GM04504 (cell line): ENCODE data around the gene RPS13.
"Not testable (repeated sequence)": the region's sequence is repeated elsewhere in the genome, so short reads cannot be mapped to it uniquely, and the experiment has no call there.

Experiments
- DNase-seq: peaks from one replicate; pipeline ENCODE4 v3.0.0-alpha.2; 2012; ENCODE audit warnings: low read depth

RPS13 gene

GRCh38 chr11:17036666-17037658, 40.5 kb downstream of the RPS13 start:
- no peak for DNase-seq

- DNase-seq = not testable (repeated sequence)
Measured at GRCh38 chr11:17034027-17034426, 43.4 kb downstream of the RPS13 start.

GRCh38 chr11:17026487-17027082, 50.9 kb downstream of the RPS13 start:
- DNase-seq = no peak

GRCh38 chr11:17024924-17025323, 52.5 kb downstream of the RPS13 start:
- no peak for DNase-seq
